ENCODE results near the gene SDHAF2.

The SDHAF2 gene

GRCh38 chr11:61404103-61404502 lies 25.8 kb upstream of the SDHAF2 start:
- H3K9ac ChIP-seq (ENCODE audit: low read length in 5 of 5), result no peak overlapping the region
- no peak overlapping the region for H3K27ac ChIP-seq (ENCODE audit: low read depth, low read length)
- no peaks in the 10 kb centered on the region for H3K4me1 ChIP-seq (ENCODE audit: control insufficient read depth in 5 of 5, insufficient read depth in 5 of 5, low read length in 5 of 5)
- H3K9me3 ChIP-seq (ENCODE audit: control insufficient read depth in 5 of 5, low read length in 5 of 5), result no peaks in the 10 kb centered on the region
- peaks cover 39 to 74% (median 66%) of the 10 kb centered on the region in 5 donors for H3K36me3 ChIP-seq (ENCODE audit: control insufficient read depth in 5 of 5, insufficient read depth in 5 of 5, low read length in 5 of 5)
- H3K4me3 ChIP-seq (ENCODE audit: low read depth in 1 of 5, low read length in 5 of 5), result no peak overlapping the region
- H3K27me3 ChIP-seq (ENCODE audit: control insufficient read depth in 5 of 5, insufficient read depth in 4 of 5, low read length in 5 of 5), result no peaks in the 10 kb centered on the region

DNA sequence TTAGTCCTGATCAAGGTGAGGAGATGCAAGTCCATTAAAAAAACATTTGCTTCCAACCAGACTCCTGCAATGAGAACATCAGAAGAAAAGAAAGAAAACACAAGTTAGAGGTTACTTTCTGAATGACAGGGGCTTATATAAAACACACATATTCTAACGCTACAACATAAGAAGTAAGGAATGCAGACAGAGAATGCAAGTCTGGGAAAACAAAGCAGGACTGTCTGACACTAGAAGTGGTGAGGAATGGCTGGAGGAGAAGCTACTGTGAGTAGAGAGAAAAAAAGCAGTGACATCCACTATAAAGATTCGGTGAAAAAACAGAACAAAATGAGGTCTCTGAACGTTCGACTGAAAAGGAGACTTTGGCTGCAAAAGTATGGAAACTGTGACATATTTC lies 25.3 kb upstream of the SDHAF2 start:
- H3K9me3 ChIP-seq (ENCODE audit: control insufficient read depth in 5 of 5, low read length in 5 of 5), result no peaks in the 10 kb centered on the region
- no peak overlapping the region for H3K27ac ChIP-seq (ENCODE audit: low read depth, low read length)
- peaks cover 39 to 78% (median 70%) of the 10 kb centered on the region in 5 donors for H3K36me3 ChIP-seq (ENCODE audit: control insufficient read depth in 5 of 5, insufficient read depth in 5 of 5, low read length in 5 of 5)
- no peaks in the 10 kb centered on the region for H3K27me3 ChIP-seq (ENCODE audit: control insufficient read depth in 5 of 5, insufficient read depth in 4 of 5, low read length in 5 of 5)
- no peak overlapping the region for H3K9ac ChIP-seq (ENCODE audit: low read length in 5 of 5)
- no peaks in the 10 kb centered on the region for H3K4me1 ChIP-seq (ENCODE audit: control insufficient read depth in 5 of 5, insufficient read depth in 5 of 5, low read length in 5 of 5)
- no peak overlapping the region for H3K4me3 ChIP-seq (ENCODE audit: low read depth in 1 of 5, low read length in 5 of 5)

- H3K4me1 ChIP-seq (ENCODE audit: control insufficient read depth in 5 of 5, insufficient read depth in 5 of 5, low read length in 5 of 5), result no peaks in the 10 kb centered on the region
- no peak overlapping the region for H3K27ac ChIP-seq (ENCODE audit: low read depth, low read length)
- H3K4me3 ChIP-seq (ENCODE audit: low read depth in 1 of 5, low read length in 5 of 5), result no peak overlapping the region
- no peaks in the 10 kb centered on the region for H3K9me3 ChIP-seq (ENCODE audit: control insufficient read depth in 5 of 5, low read length in 5 of 5)
- H3K9ac ChIP-seq (ENCODE audit: low read length in 5 of 5), result no peak overlapping the region
- H3K27me3 ChIP-seq (ENCODE audit: control insufficient read depth in 5 of 5, insufficient read depth in 4 of 5, low read length in 5 of 5), result no peaks in the 10 kb centered on the region
- peaks cover 42 to 86% (median 81%) of the 10 kb centered on the region in 5 donors for H3K36me3 ChIP-seq (ENCODE audit: control insufficient read depth in 5 of 5, insufficient read depth in 5 of 5, low read length in 5 of 5)
Measured at GRCh38 chr11:61406067-61406466, 23.9 kb upstream of the SDHAF2 start.

DNA sequence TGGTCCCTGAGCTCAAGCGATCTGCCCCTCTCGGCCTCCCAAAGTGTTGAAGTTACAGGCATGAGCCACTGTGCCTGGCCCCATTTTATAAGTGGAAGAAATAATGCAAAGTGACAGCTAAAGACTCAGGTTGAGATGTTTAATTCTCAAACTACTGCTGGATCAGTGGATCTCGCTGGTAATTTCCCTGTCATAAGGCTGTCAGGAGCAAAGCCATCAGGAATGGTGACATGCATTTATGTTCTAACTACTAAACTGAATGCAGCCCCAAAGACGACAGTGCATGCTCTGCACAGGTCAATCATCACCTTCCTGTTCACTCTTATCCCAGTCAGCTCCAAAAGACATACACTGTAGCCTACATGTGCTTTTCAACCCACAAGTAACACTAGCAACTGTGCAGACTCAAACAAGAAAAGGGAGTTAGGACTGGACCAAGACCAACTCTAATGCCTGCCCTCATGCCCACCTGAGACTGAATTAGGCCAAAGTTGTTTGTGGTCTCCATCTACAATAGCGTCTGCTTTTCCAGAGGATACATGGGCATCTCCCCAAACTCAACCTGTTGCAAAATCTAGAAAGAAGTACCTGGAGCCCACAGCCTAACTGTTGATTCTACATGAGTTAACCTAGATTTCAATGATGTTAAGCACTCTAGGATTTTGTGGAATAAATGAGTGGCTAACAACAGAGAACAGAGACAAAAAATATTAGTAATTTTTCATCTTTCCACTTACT lies 22.8 kb upstream of the SDHAF2 start:
- no peaks in the 10 kb centered on the region for H3K27me3 ChIP-seq (ENCODE audit: control insufficient read depth in 5 of 5, insufficient read depth in 4 of 5, low read length in 5 of 5)
- no peaks in the 10 kb centered on the region for H3K4me1 ChIP-seq (ENCODE audit: control insufficient read depth in 5 of 5, insufficient read depth in 5 of 5, low read length in 5 of 5)
- H3K9me3 ChIP-seq (ENCODE audit: control insufficient read depth in 5 of 5, low read length in 5 of 5), result no peaks in the 10 kb centered on the region
- no peak overlapping the region for H3K27ac ChIP-seq (ENCODE audit: low read depth, low read length)
- peaks cover 44 to 90% (median 87%) of the 10 kb centered on the region in 5 donors for H3K36me3 ChIP-seq (ENCODE audit: control insufficient read depth in 5 of 5, insufficient read depth in 5 of 5, low read length in 5 of 5)
- H3K9ac ChIP-seq (ENCODE audit: low read length in 5 of 5), result no peak overlapping the region
- H3K4me3 ChIP-seq (ENCODE audit: low read depth in 1 of 5, low read length in 5 of 5), result no peak overlapping the region

GRCh38 chr11:61411589-61411988 lies 18.3 kb upstream of the SDHAF2 start:
- Histone ChIP-seq H3K27ac (ENCODE audit: low read depth, low read length) (no peak overlapping the region), H3K27me3 (ENCODE audit: control insufficient read depth in 5 of 5, insufficient read depth in 4 of 5, low read length in 5 of 5) (no peaks in the 10 kb centered on the region), H3K9me3 (ENCODE audit: control insufficient read depth in 5 of 5, low read length in 5 of 5) (no peaks in the 10 kb centered on the region), H3K4me3 (ENCODE audit: low read depth in 1 of 5, low read length in 5 of 5) (no peak overlapping the region), H3K36me3 (ENCODE audit: control insufficient read depth in 5 of 5, insufficient read depth in 5 of 5, low read length in 5 of 5) (peaks cover 33 to 96% (median 92%) of the 10 kb centered on the region in 5 donors), H3K9ac (ENCODE audit: low read length in 5 of 5) (no peak overlapping the region), H3K4me1 (ENCODE audit: control insufficient read depth in 5 of 5, insufficient read depth in 5 of 5, low read length in 5 of 5) (peaks cover 0 to 7% (median 0%) of the 10 kb centered on the region in 5 donors)

DNA sequence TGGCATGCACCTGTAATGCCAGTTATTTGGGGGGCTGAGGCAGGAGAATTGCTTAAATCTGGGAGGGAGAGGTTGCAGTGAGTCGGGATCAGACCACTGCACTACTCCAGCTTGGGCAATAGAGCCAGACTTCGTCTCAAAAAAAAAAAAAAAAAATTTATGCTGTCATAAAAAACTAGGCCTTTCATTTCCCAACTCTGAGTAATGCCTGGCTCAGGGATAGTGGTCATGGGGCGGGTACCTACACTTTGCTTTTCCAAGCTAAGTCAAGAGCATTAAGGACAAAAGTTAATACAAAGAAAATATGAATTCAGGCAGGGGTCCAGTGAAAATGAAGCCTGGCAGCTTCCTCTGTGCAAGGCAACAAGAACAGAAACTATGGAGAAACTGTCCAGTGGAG lies 16.4 kb upstream of the SDHAF2 start:
- H3K27me3 ChIP-seq (ENCODE audit: control insufficient read depth in 5 of 5, insufficient read depth in 4 of 5, low read length in 5 of 5), result no peaks in the 10 kb centered on the region
- peaks cover 38 to 97% (median 94%) of the 10 kb centered on the region in 5 donors for H3K36me3 ChIP-seq (ENCODE audit: control insufficient read depth in 5 of 5, insufficient read depth in 5 of 5, low read length in 5 of 5)
- no peak overlapping the region for H3K4me3 ChIP-seq (ENCODE audit: low read depth in 1 of 5, low read length in 5 of 5)
- no peaks in the 10 kb centered on the region for H3K9me3 ChIP-seq (ENCODE audit: control insufficient read depth in 5 of 5, low read length in 5 of 5)
- H3K4me1 ChIP-seq (ENCODE audit: control insufficient read depth in 5 of 5, insufficient read depth in 5 of 5, low read length in 5 of 5), result peaks cover 0 to 14% (median 9%) of the 10 kb centered on the region in 5 donors
- peak overlapping the region; percentile 13 for H3K27ac ChIP-seq (ENCODE audit: low read depth, low read length)
- H3K9ac ChIP-seq (ENCODE audit: low read length in 5 of 5), result peak overlapping the region in 1 of 5 donors; percentile 7

- Histone ChIP-seq H3K9me3 (ENCODE audit: control insufficient read depth in 5 of 5, low read length in 5 of 5) (no peaks in the 10 kb centered on the region), H3K9ac (ENCODE audit: low read length in 5 of 5) (no peak overlapping the region), H3K4me3 (ENCODE audit: low read depth in 1 of 5, low read length in 5 of 5) (no peak overlapping the region), H3K27me3 (ENCODE audit: control insufficient read depth in 5 of 5, insufficient read depth in 4 of 5, low read length in 5 of 5) (no peaks in the 10 kb centered on the region), H3K4me1 (ENCODE audit: control insufficient read depth in 5 of 5, insufficient read depth in 5 of 5, low read length in 5 of 5) (peaks cover 0 to 14% (median 9%) of the 10 kb centered on the region in 5 donors), H3K27ac (ENCODE audit: low read depth, low read length) (no peak overlapping the region), H3K36me3 (ENCODE audit: control insufficient read depth in 5 of 5, insufficient read depth in 5 of 5, low read length in 5 of 5) (peaks cover 42 to 98% (median 97%) of the 10 kb centered on the region in 5 donors)
Measured at GRCh38 chr11:61414547-61414946, 15.4 kb upstream of the SDHAF2 start.

GRCh38 chr11:61415381-61415780 lies 14.5 kb upstream of the SDHAF2 start:
- Histone ChIP-seq H3K27ac (ENCODE audit: low read depth, low read length) (no peak overlapping the region), H3K9me3 (ENCODE audit: control insufficient read depth in 5 of 5, low read length in 5 of 5) (no peaks in the 10 kb centered on the region), H3K4me3 (ENCODE audit: low read depth in 1 of 5, low read length in 5 of 5) (no peak overlapping the region), H3K4me1 (ENCODE audit: control insufficient read depth in 5 of 5, insufficient read depth in 5 of 5, low read length in 5 of 5) (peaks cover 0 to 14% (median 9%) of the 10 kb centered on the region in 5 donors), H3K9ac (ENCODE audit: low read length in 5 of 5) (no peak overlapping the region), H3K36me3 (ENCODE audit: control insufficient read depth in 5 of 5, insufficient read depth in 5 of 5, low read length in 5 of 5) (peaks cover 41 to 98% (median 96%) of the 10 kb centered on the region in 5 donors), H3K27me3 (ENCODE audit: control insufficient read depth in 5 of 5, insufficient read depth in 4 of 5, low read length in 5 of 5) (no peaks in the 10 kb centered on the region)

GRCh38 chr11:61416941-61417340 lies 13.0 kb upstream of the SDHAF2 start:
- no peaks in the 10 kb centered on the region for H3K9me3 ChIP-seq (ENCODE audit: control insufficient read depth in 5 of 5, low read length in 5 of 5)
- H3K4me3 ChIP-seq (ENCODE audit: low read depth in 1 of 5, low read length in 5 of 5), result no peak overlapping the region
- H3K9ac ChIP-seq (ENCODE audit: low read length in 5 of 5), result peak overlapping the region in 1 of 5 donors; percentile 26
- H3K27ac ChIP-seq (ENCODE audit: low read depth, low read length), result no peak overlapping the region
- H3K36me3 ChIP-seq (ENCODE audit: control insufficient read depth in 5 of 5, insufficient read depth in 5 of 5, low read length in 5 of 5), result peaks cover 43 to 96% (median 93%) of the 10 kb centered on the region in 5 donors
- peaks cover 0 to 14% (median 9%) of the 10 kb centered on the region in 5 donors for H3K4me1 ChIP-seq (ENCODE audit: control insufficient read depth in 5 of 5, insufficient read depth in 5 of 5, low read length in 5 of 5)
- H3K27me3 ChIP-seq (ENCODE audit: control insufficient read depth in 5 of 5, insufficient read depth in 4 of 5, low read length in 5 of 5), result no peaks in the 10 kb centered on the region

- Histone ChIP-seq H3K27ac (ENCODE audit: low read depth, low read length) (peak overlapping the region; percentile 11), H3K27me3 (ENCODE audit: control insufficient read depth in 5 of 5, insufficient read depth in 4 of 5, low read length in 5 of 5) (no peaks in the 10 kb centered on the region), H3K9me3 (ENCODE audit: control insufficient read depth in 5 of 5, low read length in 5 of 5) (no peaks in the 10 kb centered on the region), H3K4me1 (ENCODE audit: control insufficient read depth in 5 of 5, insufficient read depth in 5 of 5, low read length in 5 of 5) (peaks cover 0 to 14% (median 9%) of the 10 kb centered on the region in 5 donors), H3K9ac (ENCODE audit: low read length in 5 of 5) (peak overlapping the region in 2 of 5 donors; percentile 5 to 7), H3K4me3 (ENCODE audit: low read depth in 1 of 5, low read length in 5 of 5) (no peak overlapping the region), H3K36me3 (ENCODE audit: control insufficient read depth in 5 of 5, insufficient read depth in 5 of 5, low read length in 5 of 5) (peaks cover 43 to 95% (median 88%) of the 10 kb centered on the region in 5 donors)
Measured at GRCh38 chr11:61417670-61418069, 12.3 kb upstream of the SDHAF2 start.

All from subcutaneous abdominal adipose tissue (tissue), 5 donors.